Hematopoietic multipotent progenitor cell treated with erythropoietin and hydrocortisone succinate and interleukin-3 and kit ligand, for 8 days (in vitro differentiated cells): ENCODE measurements around the gene EDC3.
A peak's percentile ranks its signal among the peaks of the same experiment; 100 is the strongest.
"Not testable (repeated sequence)": the region's sequence is repeated elsewhere in the genome, so short reads cannot be mapped to it uniquely, and the experiment has no call there.

Experiments
- DNase-seq: peaks from one replicate; pipeline ENCODE4 v3.0.0-alpha.2; 2015

Gene EDC3

GRCh38 chr15:74695597-74696397 lies at the start of gene EDC3:
Gene EDC3, minus strand, starts transcription at chr15:74696024. Its CDS starts 20,900 bp downstream, at chr15:74675124.
- peak; percentile 89 for DNase-seq

- no peak for DNase-seq
Observed at GRCh38 chr15:74742422-74742821, 46.6 kb upstream of the EDC3 start.

GRCh38 chr15:74738239-74738638 lies 42.4 kb upstream of the EDC3 start:
- DNase-seq: not testable (repeated sequence)

GRCh38 chr15:74735305-74735704 lies 39.5 kb upstream of the EDC3 start:
- no peak for DNase-seq

GRCh38 chr15:74733269-74733668 lies 37.4 kb upstream of the EDC3 start:
- DNase-seq: no peak

GRCh38 chr15:74732846-74733245 lies 37.0 kb upstream of the EDC3 start:
- DNase-seq: no peak

GRCh38 chr15:74730619-74731316 lies 34.9 kb upstream of the EDC3 start:
- no peak for DNase-seq

- not testable (repeated sequence) for DNase-seq
Observed at GRCh38 chr15:74729372-74729771, 33.5 kb upstream of the EDC3 start.

GRCh38 chr15:74728699-74729098 lies 32.9 kb upstream of the EDC3 start:
- DNase-seq: not testable (repeated sequence)

- DNase-seq: no peak
Observed at GRCh38 chr15:74727727-74728126, 31.9 kb upstream of the EDC3 start.

GRCh38 chr15:74726774-74727164 lies 30.9 kb upstream of the EDC3 start:
- DNase-seq: no peak

- DNase-seq: no peak
Observed at GRCh38 chr15:74725845-74726773, 30.3 kb upstream of the EDC3 start.

- no peak for DNase-seq
Observed at GRCh38 chr15:74725225-74725774, 29.5 kb upstream of the EDC3 start, which contains the start of gene CYP1A1. Gene CYP1A1, minus strand, starts transcription at chr15:74725528. Its CDS starts 2,431 bp downstream, at chr15:74723097.

GRCh38 chr15:74724570-74725224 lies 28.9 kb upstream of the EDC3 start:
- DNase-seq: no peak

GRCh38 chr15:74723754-74724334 lies 28.0 kb upstream of the EDC3 start:
- peak; percentile 45 for DNase-seq

GRCh38 chr15:74723187-74723586 lies 27.4 kb upstream of the EDC3 start:
- no peak for DNase-seq

GRCh38 chr15:74722591-74722990 lies 26.8 kb upstream of the EDC3 start:
- no peak for DNase-seq

GRCh38 chr15:74716651-74717050 lies 20.8 kb upstream of the EDC3 start:
- no peak for DNase-seq

- DNase-seq: no peak
Observed at GRCh38 chr15:74712311-74712710, 16.5 kb upstream of the EDC3 start.

- no peak for DNase-seq
Observed at GRCh38 chr15:74710319-74711094, 14.7 kb upstream of the EDC3 start.

- DNase-seq: no peak
Observed at GRCh38 chr15:74709892-74710291, 14.1 kb upstream of the EDC3 start.
